Measurements from ENCODE around the gene PSTPIP2. TPM values are rescaled to one million over a fixed set of nuclear protein-coding genes. Genes with fewer than 3 reads are reported as not detected.

The PSTPIP2 gene
- total RNA-seq, 1 experiment from 2014 or later = 0.39 TPM

- Histone ChIP-seq H3K4me3 (ENCODE audit: low read depth in 2 of 2, low read length in 2 of 2) (no peak overlapping the region), H3K36me3 (ENCODE audit: control insufficient read depth, insufficient read depth, low read length) (no peaks in the 10 kb centered on the region), H3K27me3 (ENCODE audit: control insufficient read depth, insufficient read depth, low read length) (no peaks in the 10 kb centered on the region), H3K9me3 (ENCODE audit: control insufficient read depth, insufficient read depth, low read depth, low read length) (no peaks in the 10 kb centered on the region), H3K27ac (ENCODE audit: low read length) (no peak overlapping the region), H3K4me1 (ENCODE audit: control insufficient read depth, insufficient read depth, low read length) (no peaks in the 10 kb centered on the region)
- no peak for TF ChIP-seq CTCF (IDR thresholded peaks at IDR 0.05)
- TF ChIP-seq SIN3A (IDR thresholded peaks at IDR 0.05; ENCODE audit: borderline replicate concordance, insufficient read depth, low read depth, low read length) = no peak
- TF ChIP-seq TCF7L2 (IDR thresholded peaks at IDR 0.05; ENCODE audit: low read depth, low read length) = no peak
- no peak for TF ChIP-seq POLR2AphosphoS5 (IDR thresholded peaks at IDR 0.05; ENCODE audit: low read depth, low read length)
- no peak for TF ChIP-seq REST (IDR thresholded peaks at IDR 0.05; ENCODE audit: insufficient read depth in 1 of 2, low read depth in 2 of 2, low read length in 1 of 2)
- CTCF ChIA-PET = no interaction called here
- no TSS peak for BruUV-seq (replicated peaks)
- POLR2A ChIA-PET = no interaction called here
- DNase-seq (ENCODE audit: low read depth, low spot score) (no peak), ATAC-seq (no peak)
- in situ Hi-C loops (cut with HindIII; ENCODE audit: low pct_unique_long_range_greater_than_20kb, low sequenced_read_pairs) = no loop called here
- intact Hi-C loops (cut with micrococcal nuclease; ENCODE audit: unreplicated experiment) = no loop called here
Observed at GRCh38 chr18:46110406-46110805, 38.3 kb upstream of the PSTPIP2 start.

- in situ Hi-C loops (cut with HindIII; ENCODE audit: low pct_unique_long_range_greater_than_20kb, low sequenced_read_pairs) (no loop called here), intact Hi-C loops (cut with micrococcal nuclease; ENCODE audit: unreplicated experiment) (no loop called here)
- Histone ChIP-seq H3K27ac (ENCODE audit: low read length) (no peak overlapping the region), H3K4me3 (ENCODE audit: low read depth in 2 of 2, low read length in 2 of 2) (no peak overlapping the region), H3K9me3 (ENCODE audit: control insufficient read depth, insufficient read depth, low read depth, low read length) (no peaks in the 10 kb centered on the region), H3K4me1 (ENCODE audit: control insufficient read depth, insufficient read depth, low read length) (peaks cover 3% of the 10 kb centered on the region; the same call in 1 of the 2 replicates), H3K27me3 (ENCODE audit: control insufficient read depth, insufficient read depth, low read length) (no peaks in the 10 kb centered on the region), H3K36me3 (ENCODE audit: control insufficient read depth, insufficient read depth, low read length) (no peaks in the 10 kb centered on the region; the same call in 1 of the 2 replicates)
- TF ChIP-seq POLR2AphosphoS5 (IDR thresholded peaks at IDR 0.05; ENCODE audit: low read depth, low read length) (no peak), REST (IDR thresholded peaks at IDR 0.05; ENCODE audit: insufficient read depth in 1 of 2, low read depth in 2 of 2, low read length in 1 of 2) (no peak), SIN3A (IDR thresholded peaks at IDR 0.05; ENCODE audit: borderline replicate concordance, insufficient read depth, low read depth, low read length) (no peak), CTCF (IDR thresholded peaks at IDR 0.05) (no peak), TCF7L2 (IDR thresholded peaks at IDR 0.05; ENCODE audit: low read depth, low read length) (no peak)
- ChIA-PET CTCF (no interaction called here), POLR2A (no interaction called here)
- no TSS peak for BruUV-seq (replicated peaks)
- ATAC-seq (no peak), DNase-seq (ENCODE audit: low read depth, low spot score) (no peak)
Observed at GRCh38 chr18:46109386-46109785, 37.3 kb upstream of the PSTPIP2 start.
